GM19351 (cell line): Measurements from ENCODE around the gene EIPR1.
"Not testable (repeated sequence)": the region's sequence is repeated elsewhere in the genome, so short reads cannot be mapped to it uniquely, and the experiment has no call there.

ENCODE experiments used
- ATAC-seq: cut with Tn5 transposase; IDR thresholded peaks from one replicate; pipeline ENCODE4 v1.9.1; 2021; ENCODE audit warnings: mild to moderate bottlenecking, moderate library complexity; ENCODE audit not compliant: unreplicated experiment

Gene EIPR1

GRCh38 chr2:3182848-3183247 is 194.8 kb downstream of the EIPR1 start:
- ATAC-seq = no peak

- no peak for ATAC-seq
These were observed 196.1 kb downstream of the EIPR1 start for GRCh38 chr2:3181416-3182010.

GRCh38 chr2:3180909-3181221 is 196.8 kb downstream of the EIPR1 start:
- ATAC-seq = not testable (repeated sequence)

GRCh38 chr2:3180082-3180908 is 197.3 kb downstream of the EIPR1 start:
- ATAC-seq = no peak

- ATAC-seq = no peak
These were observed 198.0 kb downstream of the EIPR1 start for GRCh38 chr2:3179626-3180025.

GRCh38 chr2:3179208-3179607 is 198.4 kb downstream of the EIPR1 start:
- no peak for ATAC-seq

- no peak for ATAC-seq
These were observed 199.0 kb downstream of the EIPR1 start for GRCh38 chr2:3178578-3179031.

- ATAC-seq = no peak
These were observed 199.6 kb downstream of the EIPR1 start for GRCh38 chr2:3177891-3178577.

- ATAC-seq = no peak
These were observed 200.8 kb downstream of the EIPR1 start for GRCh38 chr2:3176869-3177255.

GRCh38 chr2:3176071-3176868 is 201.3 kb downstream of the EIPR1 start:
- ATAC-seq = no peak

GRCh38 chr2:3175568-3175955 is 202.1 kb downstream of the EIPR1 start:
- ATAC-seq = no peak

- no peak for ATAC-seq
These were observed 202.7 kb downstream of the EIPR1 start for GRCh38 chr2:3174626-3175567.

GRCh38 chr2:3173031-3173430 is 204.6 kb downstream of the EIPR1 start:
- no peak for ATAC-seq

- ATAC-seq = no peak
These were observed 205.2 kb downstream of the EIPR1 start for GRCh38 chr2:3172265-3172935.

- no peak for ATAC-seq
These were observed 205.9 kb downstream of the EIPR1 start for GRCh38 chr2:3171564-3172264.

- ATAC-seq = no peak
These were observed 206.7 kb downstream of the EIPR1 start for GRCh38 chr2:3170792-3171455.

- ATAC-seq = no peak
These were observed 208.3 kb downstream of the EIPR1 start for GRCh38 chr2:3169106-3169870.
